HG02943 (cell line): ENCODE data around the gene CD58.

Experiments used
- ATAC-seq: cut with Tn5 transposase; IDR thresholded peaks from one replicate; pipeline ENCODE4 v1.9.1; 2021; ENCODE audit warnings: mild to moderate bottlenecking, low read depth, moderate library complexity; ENCODE audit not compliant: unreplicated experiment

CD58 gene

DNA sequence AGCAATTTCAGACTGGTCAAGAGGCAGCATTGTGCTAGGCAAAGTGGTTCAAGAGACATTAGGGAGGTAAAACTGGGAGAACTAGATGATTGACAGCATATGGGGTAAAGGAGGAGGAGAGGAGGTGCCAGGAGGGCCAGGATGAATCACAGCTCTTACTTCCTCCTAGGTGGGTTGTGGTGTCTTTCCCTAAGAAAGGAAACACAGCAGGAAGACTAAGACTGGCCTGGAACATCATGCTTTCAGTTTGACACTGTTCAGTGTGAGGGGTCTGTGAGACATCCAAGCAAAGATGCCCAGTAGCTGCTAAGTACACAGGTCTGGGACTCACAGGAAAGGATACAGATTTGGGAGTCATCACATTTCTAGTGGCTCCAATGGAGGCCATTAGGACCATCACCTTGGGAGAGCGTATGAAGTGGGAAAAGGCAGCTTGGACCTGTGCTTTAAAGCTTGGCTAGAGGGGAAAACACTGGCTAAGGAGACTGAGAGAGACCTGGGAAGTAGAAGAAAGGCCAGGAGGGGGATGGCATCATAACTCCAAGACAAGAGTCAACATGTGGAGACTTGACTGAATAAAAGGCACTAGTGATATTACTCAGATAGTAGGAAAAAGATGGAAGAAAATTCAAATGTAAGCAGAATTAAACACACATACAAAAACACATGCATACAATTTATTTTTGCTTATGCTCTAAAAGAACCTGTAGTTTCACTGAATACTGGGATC lies 17.3 kb downstream of the CD58 start:
- no peak for ATAC-seq

DNA sequence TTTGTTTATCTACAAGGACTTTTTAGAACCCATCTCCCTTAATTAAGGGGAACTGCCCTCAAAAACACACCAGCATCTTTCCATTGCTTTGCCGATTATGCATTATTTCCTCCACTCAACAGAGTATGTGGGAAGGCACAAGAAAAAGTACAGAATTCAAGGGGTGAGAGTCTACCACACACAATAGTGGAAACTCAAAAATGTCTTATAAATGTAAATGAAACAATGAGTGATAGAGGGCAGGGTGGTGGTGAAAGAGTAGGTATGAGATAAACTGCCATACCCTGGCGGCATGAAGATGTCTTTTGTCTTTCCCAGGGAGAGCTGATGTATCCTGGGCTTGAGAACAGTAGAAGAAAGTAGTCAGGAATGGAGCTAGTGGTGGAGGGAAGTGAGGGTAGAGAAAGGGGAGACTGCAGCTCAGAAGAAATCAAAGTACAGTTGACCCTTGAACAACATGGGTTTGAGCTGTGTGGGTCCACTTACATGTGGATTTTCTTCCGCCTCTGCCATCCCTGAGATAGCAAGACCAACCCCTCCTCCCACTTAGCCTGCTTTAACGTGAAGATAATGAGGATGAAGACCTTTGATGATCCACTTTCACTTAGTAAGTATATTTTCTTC lies 24.4 kb downstream of the CD58 start:
- ATAC-seq, result no peak

DNA sequence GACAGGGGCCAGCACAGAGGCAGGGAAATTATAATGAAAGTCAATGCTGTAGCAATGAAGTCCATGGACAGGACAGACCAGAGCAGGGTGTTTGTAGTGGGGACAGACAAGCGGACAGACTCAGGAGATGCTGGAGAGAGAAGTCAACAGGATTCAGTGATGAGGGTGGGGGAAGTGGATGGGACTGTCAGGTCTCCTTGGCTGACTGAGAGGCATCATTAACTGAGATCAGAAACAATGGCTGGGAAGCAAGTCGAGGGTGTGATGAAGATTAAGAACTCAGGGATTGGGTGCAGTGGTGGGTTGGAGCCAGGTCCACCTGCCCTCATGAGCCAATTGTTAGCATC lies 25.5 kb downstream of the CD58 start:
- no peak for ATAC-seq

DNA sequence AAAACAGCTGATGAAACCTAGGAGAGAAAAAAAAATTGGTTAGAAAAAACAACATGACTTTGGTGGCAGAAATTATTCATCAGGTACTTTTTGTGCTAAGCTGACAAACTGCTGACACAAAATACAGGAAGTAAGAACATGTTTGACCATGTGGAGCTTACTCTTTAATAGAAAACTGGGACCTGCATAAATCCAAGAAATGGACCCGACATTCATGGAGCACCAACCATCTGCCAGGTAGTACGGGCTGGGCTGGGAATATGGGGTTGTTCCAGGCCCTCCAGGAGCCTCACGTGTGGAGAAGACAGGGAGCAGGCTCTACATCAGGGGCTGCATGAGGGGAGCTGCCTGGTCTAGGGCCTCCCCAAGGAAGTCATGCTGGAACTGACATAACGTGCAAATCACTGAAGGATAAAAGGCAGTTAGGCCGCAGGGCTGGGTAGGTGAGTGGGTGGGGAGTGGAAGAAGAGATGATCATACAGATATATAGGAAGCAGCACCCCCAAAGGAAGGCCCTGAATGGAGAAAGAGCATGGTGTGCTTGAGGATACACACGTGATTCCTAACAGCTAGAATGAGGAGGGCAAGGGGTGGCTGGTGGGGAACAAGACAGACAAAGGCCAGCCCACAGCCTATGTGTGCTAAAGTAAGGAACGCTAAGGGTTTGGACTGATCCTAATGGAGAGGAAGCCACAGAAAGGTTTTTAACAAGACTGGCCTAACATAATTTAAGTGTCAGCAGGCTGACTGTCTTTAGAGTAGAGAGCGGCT lies 26.1 kb downstream of the CD58 start:
- no peak for ATAC-seq

- no peak for ATAC-seq
These were observed 30.7 kb downstream of the CD58 start for GRCh38 chr1:116540088-116540487.

DNA sequence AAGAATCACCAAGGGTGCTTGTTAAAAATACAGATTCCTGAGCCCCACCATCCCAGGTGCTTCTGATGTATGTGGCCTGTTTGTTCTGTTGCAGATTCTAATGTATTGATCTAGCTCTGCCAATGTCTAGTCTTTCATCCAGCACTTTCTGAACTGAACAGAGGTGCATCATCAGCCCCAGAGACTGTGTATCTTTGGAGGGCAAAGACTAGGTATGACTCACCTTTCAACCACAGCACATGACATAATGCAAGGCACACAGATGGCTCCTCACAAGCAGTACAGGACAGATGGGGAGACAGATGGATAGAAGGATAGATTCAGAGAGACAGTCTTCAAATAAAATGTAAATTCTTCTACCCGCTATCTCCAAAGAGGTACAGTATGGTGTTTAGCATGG lies 32.3 kb downstream of the CD58 start:
- ATAC-seq, result no peak

DNA sequence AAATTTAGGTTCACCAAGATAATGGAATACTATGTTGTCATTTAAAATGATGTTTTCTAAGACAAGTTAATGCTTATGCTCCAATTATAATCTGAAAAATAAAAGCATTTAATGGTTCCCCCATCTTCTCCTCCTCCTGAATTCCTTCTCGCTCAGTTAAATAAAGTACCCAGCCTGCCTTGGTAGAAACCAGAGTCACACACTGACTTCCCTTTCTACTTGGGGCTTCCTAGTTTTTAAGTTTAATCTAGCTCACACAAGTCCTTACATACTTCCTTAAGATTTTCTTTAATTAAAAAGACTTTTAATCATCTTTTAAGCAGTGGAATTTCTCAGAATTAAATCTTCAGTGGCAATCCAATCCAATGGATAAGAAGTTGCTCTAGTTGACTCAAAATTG lies 32.9 kb downstream of the CD58 start:
- no peak for ATAC-seq

DNA sequence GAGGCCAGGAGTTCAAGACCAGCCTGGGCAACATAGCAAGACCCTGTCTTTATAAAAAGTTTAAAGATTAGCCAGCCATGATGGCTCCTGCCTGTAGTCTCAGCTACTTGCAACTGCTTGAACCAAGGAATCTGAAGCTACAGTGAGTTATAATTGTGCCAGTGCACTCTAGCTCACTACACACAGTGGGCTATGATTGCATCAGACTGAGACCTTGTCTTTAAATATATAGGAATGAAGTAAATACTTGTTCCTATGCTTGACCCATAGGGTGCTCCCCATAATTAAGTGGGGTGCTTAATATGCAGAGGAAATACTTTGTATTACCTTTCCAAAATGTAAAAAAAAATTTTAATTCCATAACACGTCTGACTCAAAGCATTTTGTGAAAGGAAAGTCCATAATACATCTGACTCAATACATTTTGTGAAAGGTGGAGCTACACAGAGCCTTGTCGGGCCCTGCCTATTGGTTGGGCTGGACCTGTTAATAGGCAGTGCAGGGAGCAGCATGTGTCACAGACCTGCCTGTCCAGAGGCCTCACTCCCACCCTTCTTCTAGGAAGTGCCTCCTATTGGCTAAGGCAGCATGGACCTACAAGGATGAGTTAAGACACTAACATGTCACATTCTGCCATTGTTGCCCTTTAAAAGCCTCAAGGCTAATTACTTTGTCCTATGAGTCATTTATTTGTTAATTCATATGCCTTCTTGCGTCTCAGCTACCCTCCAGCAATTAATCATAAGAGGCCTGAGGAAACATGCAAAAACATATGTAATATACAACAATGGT lies 33.6 kb downstream of the CD58 start:
- ATAC-seq, result no peak

DNA sequence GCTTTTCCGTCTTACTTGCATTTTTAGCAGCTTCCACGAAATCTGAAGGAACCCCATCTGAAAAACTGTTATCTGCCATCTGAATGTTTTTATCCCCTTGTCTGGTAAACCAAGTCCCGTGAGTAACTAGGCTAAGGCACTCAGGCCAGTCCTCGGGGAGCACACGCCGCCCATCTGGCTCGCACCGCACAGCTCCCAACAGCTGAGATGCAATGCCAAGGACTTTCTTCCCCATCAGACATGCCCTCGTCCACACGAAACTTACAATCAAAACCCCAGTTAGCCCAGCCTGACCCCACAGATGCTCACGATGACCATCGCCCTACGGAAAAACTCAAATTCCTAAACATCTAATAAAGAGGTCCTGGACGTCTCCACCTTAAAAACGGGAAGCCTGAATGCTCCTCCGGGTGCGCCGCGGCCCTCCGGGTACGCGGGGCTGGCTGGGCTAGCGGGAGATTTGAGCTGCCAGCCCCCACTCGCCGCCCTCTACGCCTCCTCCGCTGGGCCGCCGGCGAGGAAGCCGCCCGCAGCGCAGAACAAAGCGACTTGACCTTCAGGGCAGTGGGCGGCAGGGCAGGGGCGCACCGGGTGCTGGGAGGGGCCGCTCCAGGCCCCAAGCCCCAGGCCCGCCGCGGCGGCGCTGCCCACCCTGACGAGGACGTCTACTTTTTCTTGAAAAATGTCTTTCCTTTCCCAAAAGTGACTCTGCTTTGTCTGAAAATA lies 36.6 kb downstream of the CD58 start:
- no peak for ATAC-seq

DNA sequence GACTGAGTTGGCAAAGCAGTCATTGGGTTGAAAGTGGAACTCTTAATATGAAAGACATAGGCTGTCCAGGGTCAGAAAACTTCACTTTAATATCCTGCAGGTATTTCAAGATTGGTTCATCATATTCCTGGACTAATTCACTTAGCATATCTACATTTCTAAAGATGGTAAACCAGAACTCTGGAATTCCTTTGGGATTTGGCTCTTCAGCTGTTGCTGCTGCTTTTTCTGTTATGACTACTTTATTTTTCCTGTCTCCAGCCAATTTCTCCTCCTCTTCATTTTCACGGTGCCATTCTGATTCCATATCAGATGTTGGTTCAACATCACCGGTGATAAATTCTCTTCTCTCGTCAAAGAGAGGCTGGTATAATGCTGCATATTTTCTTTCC lies 37.4 kb downstream of the CD58 start:
- ATAC-seq, result no peak

DNA sequence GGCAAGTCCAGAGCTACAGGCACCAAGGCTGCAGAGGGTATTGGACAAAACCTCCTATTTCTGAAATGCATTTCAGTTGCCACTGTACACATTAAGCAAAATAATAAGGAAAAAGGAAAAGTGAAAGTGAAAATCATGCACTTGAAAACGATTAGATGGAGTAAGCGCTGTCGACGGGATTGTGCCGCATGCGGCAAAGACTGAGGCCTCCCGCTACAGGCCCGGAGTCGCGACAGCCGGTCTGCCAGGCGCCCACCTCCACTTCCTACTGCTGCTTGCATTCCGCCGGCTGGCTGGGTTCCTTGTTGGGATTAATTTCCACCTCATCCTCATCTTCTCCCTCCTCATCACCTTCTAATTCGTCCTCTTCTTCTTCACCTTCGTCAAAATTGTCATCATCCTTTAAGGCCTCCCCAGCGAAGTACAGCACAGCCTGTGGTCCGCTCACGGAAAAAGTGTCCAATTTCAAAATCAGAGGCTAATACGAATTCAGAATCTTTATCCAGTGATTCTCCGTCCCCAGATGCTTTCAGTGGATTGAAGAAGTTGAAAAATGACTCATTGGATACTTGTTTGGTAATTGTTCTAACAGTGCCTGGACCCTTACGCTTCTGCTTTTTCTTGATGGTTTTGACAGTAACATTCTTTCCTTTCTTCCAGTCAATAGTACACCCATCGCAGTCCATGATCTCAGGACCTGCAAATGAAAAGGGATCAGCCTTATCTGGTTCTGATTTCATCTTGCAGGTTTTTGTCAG lies 38.0 kb downstream of the CD58 start:
- no peak for ATAC-seq

GRCh38 chr1:116531917-116532316 lies 38.9 kb downstream of the CD58 start:
- ATAC-seq, result no peak

DNA sequence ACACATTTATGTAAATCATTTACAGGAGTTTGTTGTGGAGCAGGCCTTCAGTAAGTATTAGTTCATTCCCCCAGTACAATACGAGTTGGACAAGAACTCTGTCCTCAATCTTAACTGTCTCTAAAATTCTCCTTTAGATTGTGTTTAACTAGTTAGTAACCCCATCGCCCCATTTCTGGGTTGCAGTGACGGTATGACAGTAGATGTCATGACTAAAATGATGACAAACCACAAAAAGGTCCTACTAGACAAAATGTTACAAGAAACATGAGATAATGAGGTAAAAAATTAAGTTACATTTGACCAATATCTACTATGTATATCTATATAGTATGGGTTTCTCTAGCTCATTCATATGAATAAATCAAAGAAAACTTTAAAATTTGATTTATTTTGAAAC lies 41.1 kb downstream of the CD58 start:
- ATAC-seq, result no peak

- ATAC-seq, result no peak
These were observed 41.6 kb downstream of the CD58 start for GRCh38 chr1:116529199-116529631.

- no peak for ATAC-seq
These were observed 42.3 kb downstream of the CD58 start for GRCh38 chr1:116528329-116529083.

DNA sequence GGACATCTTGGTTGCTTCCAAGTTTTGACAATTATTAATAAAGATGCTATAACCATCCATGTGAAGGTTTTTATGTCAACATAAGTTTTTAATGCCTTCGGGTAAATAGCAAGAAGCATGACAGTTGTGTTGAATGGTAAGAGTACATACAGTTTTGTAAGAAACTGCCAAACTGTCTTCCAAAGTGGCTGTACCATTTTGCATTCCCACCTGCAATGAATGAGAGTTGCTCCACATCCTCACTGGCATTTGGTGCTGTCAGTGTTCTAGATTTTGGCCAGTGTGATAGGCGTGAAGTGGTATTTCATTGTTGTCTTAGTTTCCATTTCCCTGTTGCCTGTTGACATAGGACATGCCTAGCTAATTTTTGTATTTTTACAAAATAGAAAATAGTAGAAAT lies 45.4 kb downstream of the CD58 start:
- no peak for ATAC-seq

GRCh38 chr1:116521186-116521585 lies 49.6 kb downstream of the CD58 start:
- no peak for ATAC-seq

GRCh38 chr1:116518400-116518799 lies 52.4 kb downstream of the CD58 start:
- no peak for ATAC-seq

GRCh38 chr1:116516631-116517030 lies 54.2 kb downstream of the CD58 start:
- ATAC-seq, result no peak
